ENCODE results near the gene RNF130. TPM values are rescaled to one million over a fixed set of nuclear protein-coding genes. Genes with fewer than 3 reads are reported as not detected.
"Not testable (repeated sequence)": the region's sequence is repeated elsewhere in the genome, so short reads cannot be mapped to it uniquely, and the experiment has no call there.

RNF130 gene
- total RNA-seq, 2 experiments from 2014 or later, result 10.7 to 11.5 TPM

DNA sequence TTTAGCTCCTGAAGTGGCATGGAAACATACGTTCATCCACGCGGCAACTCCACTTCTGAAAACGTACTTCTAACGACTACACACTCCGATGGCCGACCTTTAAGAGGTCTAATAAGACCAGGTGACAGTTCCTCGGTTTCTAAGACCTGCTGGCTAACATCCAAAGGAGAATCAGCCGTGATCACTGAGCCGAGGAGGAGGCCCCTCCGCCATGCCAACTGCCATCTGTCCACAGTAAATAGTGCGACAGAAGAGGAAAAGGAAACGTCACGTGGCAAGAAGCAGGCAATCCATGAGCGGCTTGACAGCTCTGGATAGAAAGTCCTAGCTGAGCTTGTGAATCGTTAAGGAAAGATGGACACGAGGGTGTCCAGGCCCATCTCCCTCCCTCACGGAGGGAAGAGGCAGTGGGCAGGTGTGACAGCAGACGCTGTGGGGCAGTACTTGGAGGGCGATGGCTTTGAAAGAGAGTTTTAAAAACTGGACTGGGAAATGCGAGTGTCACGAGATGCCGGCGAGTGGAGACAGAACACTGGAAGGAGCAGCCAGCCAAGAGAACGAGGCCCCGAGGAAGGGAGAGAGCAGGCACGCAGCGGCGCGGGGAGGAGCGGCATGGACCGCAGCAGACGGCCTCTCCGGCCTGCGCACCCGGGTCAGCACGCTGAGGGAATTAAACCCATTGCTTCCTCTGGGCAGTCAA is 97.2 kb downstream of the RNF130 start:
- Mint-ChIP-seq H3K27ac (no peak overlapping the region), H3K9me3 (no peaks in the 10 kb centered on the region), H3K36me3 (no peaks in the 10 kb centered on the region), H3K27me3 (no peaks in the 10 kb centered on the region), H3K4me3 (no peak overlapping the region), H3K4me1 (peaks cover 2% of the 10 kb centered on the region)
- ATAC-seq (ENCODE audit: low read depth) (no peak), DNase-seq (no peak)
- POLR2A ChIA-PET, result no interaction called here

DNA sequence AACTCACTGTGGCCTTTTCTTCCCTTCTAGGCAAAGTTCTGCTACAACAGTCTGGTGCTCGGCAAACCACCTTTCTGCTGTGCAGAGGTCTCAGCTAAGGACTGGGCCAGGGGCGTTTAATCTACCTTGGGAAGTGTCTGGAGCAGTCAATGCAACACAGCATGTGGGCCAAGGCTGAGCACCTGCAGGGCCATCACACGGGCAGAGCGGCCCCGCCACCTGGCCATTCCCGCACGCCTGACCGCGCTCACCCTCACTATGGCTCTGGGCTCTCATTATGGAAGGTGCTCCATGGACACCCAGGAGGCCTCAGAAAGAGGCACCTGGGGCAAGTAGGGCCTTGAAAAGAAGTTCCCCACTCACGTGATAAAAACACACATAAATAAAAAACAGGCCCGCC is 98.2 kb downstream of the RNF130 start:
- Mint-ChIP-seq H3K27ac (no peak overlapping the region), H3K4me1 (peaks cover 2% of the 10 kb centered on the region), H3K36me3 (no peaks in the 10 kb centered on the region), H3K27me3 (no peaks in the 10 kb centered on the region), H3K9me3 (no peaks in the 10 kb centered on the region), H3K4me3 (no peak overlapping the region)
- ATAC-seq (ENCODE audit: low read depth), result no peak
- POLR2A ChIA-PET, result no interaction called here
- DNase-seq, result no peak

DNA sequence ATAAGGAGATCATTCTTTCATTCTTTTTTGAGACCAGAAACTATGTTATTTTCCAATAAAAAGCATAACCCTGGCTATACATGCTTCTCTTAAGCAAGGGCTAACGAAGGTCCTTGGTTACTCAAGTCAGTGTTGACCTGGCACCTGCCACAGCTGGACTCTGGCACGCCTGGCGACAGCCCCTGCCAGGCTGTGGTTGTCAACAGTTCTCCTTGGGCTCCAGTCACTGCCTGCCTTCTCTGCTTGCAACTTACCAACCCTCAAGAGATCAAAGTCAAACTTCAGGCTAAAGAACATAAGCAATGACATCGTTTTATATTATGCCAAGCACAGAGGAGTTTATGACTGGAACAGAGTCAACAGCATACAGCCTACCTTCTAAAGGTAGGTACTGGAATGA is 102.4 kb downstream of the RNF130 start:
- H3K27ac Mint-ChIP-seq, result no peak overlapping the region
- no peak overlapping the region for H3K4me3 Mint-ChIP-seq
- ATAC-seq (ENCODE audit: low read depth) (no peak), DNase-seq (no peak)
- no peaks in the 10 kb centered on the region for H3K9me3 Mint-ChIP-seq
- POLR2A ChIA-PET, result no interaction called here
- no peaks in the 10 kb centered on the region for H3K27me3 Mint-ChIP-seq
- H3K36me3 Mint-ChIP-seq, result peaks cover 3% of the 10 kb centered on the region
- peaks cover 2% of the 10 kb centered on the region for H3K4me1 Mint-ChIP-seq

DNA sequence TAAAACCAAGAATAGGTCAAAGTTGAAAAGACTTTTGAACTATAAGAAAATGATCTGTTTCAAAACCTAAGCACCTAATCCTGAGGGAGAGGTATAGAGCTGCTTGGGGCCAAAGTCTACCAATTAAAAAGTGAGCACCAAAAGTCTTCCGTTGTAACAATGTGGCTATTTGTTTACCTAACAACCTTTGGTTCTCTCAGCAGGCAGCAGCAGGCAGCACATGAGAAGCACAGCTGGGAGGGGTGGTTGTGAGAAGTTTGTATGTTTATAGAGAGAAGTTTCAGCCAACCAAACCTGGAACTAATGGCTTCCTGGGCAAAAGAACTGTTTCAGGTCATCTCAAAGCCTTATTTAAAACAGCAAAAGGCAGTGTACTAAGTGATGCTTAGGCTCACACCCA is 104.1 kb downstream of the RNF130 start:
- no peak for DNase-seq
- POLR2A ChIA-PET, result no interaction called here
- H3K9me3 Mint-ChIP-seq, result no peaks in the 10 kb centered on the region
- ATAC-seq (ENCODE audit: low read depth), result no peak
- no peak overlapping the region for H3K4me3 Mint-ChIP-seq
- H3K36me3 Mint-ChIP-seq, result peaks cover 3% of the 10 kb centered on the region
- no peaks in the 10 kb centered on the region for H3K27me3 Mint-ChIP-seq
- peaks cover 2% of the 10 kb centered on the region for H3K4me1 Mint-ChIP-seq
- no peak overlapping the region for H3K27ac Mint-ChIP-seq

DNA sequence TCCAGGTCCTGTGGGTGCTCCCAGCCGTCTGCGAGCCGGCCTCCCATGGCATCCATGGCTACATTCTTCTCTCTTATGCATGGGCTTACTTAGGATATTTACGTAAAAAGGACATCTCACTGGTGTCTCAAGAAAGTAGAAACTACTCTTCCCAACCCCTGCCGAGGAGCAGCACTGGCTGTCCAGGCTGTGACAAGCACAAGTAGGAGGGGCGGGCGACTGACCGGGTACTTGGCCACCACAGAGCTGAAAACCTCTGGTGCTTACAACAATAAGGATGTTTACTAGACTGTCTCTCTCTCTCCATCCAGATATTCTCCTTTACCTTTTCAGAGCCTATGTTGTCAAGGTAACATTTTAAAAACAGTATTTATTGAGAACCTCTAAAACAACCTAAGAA is 107.5 kb downstream of the RNF130 start:
- peaks cover 3% of the 10 kb centered on the region for H3K36me3 Mint-ChIP-seq
- H3K4me3 Mint-ChIP-seq, result no peak overlapping the region
- H3K27ac Mint-ChIP-seq, result no peak overlapping the region
- POLR2A ChIA-PET, result no interaction called here
- H3K4me1 Mint-ChIP-seq, result no peaks in the 10 kb centered on the region
- ATAC-seq (ENCODE audit: low read depth) (no peak), DNase-seq (no peak)
- no peaks in the 10 kb centered on the region for H3K9me3 Mint-ChIP-seq
- no peaks in the 10 kb centered on the region for H3K27me3 Mint-ChIP-seq

DNA sequence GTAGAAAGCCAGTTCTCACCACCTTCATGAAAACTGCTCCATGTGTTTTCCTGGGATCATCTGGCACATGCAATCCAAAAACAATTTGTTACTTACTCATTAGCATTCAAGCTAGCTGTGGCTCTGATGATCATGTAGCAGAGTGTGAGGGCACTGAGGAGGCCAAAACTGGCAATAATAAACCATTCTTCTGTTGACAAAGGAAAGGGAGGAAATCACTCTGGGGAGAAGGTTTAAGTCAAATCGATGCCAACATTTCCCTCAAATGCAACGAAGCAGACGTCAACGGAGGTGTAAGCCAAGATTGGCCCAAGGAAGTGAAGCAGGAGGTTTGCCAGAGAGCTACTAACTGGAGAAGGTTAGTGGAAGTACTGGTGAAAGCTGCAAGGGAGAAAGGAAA is 108.2 kb downstream of the RNF130 start:
- no peaks in the 10 kb centered on the region for H3K4me1 Mint-ChIP-seq
- DNase-seq, result no peak
- H3K27ac Mint-ChIP-seq, result no peak overlapping the region
- peaks cover 3% of the 10 kb centered on the region for H3K36me3 Mint-ChIP-seq
- no peak overlapping the region for H3K4me3 Mint-ChIP-seq
- POLR2A ChIA-PET, result no interaction called here
- H3K9me3 Mint-ChIP-seq, result no peaks in the 10 kb centered on the region
- ATAC-seq (ENCODE audit: low read depth), result no peak
- H3K27me3 Mint-ChIP-seq, result no peaks in the 10 kb centered on the region

DNA sequence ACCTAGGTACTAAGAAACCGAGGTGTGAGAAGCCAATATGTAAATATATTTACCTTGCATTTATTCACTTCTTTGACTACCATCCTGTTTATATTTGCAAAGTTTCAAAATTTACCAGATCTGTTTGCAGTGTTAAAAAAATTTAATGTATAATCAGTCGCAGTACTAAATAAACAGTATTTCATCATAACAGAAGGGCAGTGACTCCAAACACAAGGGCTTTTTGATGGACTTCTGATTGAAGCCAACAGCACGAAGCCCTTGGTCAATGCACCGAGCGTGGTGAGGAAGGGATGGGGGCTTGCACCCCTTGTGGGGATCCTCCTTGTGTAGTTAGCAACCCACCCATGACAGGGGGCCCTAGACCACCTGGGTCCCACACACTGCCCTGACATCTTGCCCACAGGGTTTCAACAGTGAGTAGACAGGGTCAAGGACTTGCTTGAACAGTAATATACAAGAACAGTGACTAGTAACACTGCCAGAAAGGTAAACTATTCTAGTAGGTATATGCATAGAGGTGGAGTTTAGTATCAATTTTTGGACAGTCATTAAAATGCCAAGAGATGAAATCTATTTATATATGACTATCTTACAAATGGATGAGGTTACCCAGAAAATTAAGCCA is 111.2 kb downstream of the RNF130 start:
- H3K36me3 Mint-ChIP-seq, result no peaks in the 10 kb centered on the region
- POLR2A ChIA-PET, result no interaction called here
- H3K4me1 Mint-ChIP-seq, result no peaks in the 10 kb centered on the region
- ATAC-seq (ENCODE audit: low read depth) (no peak), DNase-seq (no peak)
- no peak overlapping the region for H3K4me3 Mint-ChIP-seq
- no peak overlapping the region for H3K27ac Mint-ChIP-seq
- no peaks in the 10 kb centered on the region for H3K27me3 Mint-ChIP-seq
- H3K9me3 Mint-ChIP-seq, result no peaks in the 10 kb centered on the region

DNA sequence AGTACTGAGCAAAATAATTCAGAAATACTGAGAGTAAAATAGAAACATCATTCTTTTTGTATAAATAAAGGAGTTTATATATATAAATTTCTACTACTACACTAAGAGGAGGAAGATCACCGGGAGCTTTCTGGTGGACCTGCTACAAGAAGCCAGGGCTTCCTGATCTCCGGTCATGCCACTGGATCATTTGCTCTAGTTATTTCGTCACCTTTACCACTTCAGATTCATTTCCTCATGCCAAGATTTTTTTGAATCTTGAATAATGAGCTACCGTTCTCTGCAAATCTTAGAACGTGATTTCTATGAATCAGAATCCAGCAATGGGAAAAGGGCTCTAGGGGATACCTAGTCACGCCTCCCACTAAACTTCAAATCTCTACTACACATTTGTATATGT is 111.9 kb downstream of the RNF130 start:
- Mint-ChIP-seq H3K4me1 (no peaks in the 10 kb centered on the region), H3K27ac (no peak overlapping the region), H3K9me3 (no peaks in the 10 kb centered on the region), H3K4me3 (no peak overlapping the region), H3K36me3 (no peaks in the 10 kb centered on the region), H3K27me3 (no peaks in the 10 kb centered on the region)
- POLR2A ChIA-PET, result no interaction called here
- DNase-seq (no peak), ATAC-seq (ENCODE audit: low read depth) (no peak)

DNA sequence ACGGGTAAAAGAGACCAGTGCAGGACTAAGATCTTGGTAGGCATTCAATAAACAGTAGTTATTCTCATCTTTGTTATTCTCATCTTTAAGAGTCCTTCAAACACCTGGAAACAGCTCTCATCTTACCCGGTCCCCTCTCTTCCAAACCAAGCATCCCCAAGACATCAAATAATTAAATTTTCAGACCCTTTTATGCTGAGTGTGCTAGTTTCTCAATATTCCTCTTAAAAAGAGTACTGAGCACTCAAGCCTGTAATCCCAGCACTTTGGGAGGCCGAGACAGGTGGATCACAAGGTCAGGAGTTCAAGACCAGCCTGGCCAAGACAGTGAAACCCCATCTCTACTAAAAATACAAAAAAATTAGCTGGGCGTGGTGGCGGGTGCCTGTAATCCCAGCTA is 112.4 kb downstream of the RNF130 start:
- H3K9me3 Mint-ChIP-seq; ATAC-seq (ENCODE audit: low read depth); POLR2A ChIA-PET; H3K27me3 Mint-ChIP-seq; H3K4me3 Mint-ChIP-seq; H3K27ac Mint-ChIP-seq; H3K4me1 Mint-ChIP-seq; DNase-seq; H3K36me3 Mint-ChIP-seq: not testable (repeated sequence)

DNA sequence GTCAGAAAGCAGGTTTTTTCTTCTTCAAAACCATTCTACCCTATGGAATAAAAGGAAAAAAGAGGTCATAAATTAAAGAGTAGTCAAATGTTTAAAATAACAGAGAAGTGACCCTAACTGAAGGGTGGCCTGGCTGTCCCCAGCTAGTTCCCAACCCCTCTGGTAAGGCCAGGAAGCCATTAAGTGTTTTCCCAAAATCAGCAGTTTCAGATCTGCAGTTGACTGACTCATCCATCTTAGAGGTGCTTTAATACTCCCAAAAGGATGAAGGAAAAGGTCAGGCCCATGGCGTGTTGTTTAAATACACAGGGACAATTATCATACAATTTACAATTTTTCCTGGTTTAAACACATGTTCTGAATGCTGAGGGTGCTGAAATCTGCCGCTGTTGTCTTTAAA is 115.9 kb downstream of the RNF130 start:
- Mint-ChIP-seq H3K4me1 (no peaks in the 10 kb centered on the region), H3K4me3 (no peak overlapping the region), H3K36me3 (peaks cover 2% of the 10 kb centered on the region), H3K27ac (no peak overlapping the region), H3K9me3 (no peaks in the 10 kb centered on the region), H3K27me3 (no peaks in the 10 kb centered on the region)
- ATAC-seq (ENCODE audit: low read depth) (no peak), DNase-seq (no peak)
- POLR2A ChIA-PET, result no interaction called here

DNA sequence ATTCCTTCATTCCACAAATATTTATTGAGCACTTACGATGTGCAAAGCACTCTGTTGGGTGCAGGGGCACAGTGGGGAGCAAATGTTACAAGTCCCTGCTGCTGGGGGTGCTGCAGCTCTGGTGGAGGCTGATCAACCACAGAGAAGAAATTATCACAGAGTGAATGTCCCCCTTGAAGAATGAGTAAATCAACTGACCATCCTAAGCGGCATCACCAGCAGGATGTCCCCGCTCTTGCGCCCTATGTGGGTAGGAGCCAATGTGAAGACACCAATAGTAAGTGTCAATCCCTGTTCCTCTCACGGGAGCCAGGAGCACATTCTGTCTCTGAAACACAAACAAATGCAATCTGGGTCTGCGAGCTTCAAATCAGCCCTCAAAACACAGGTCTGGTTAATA is 116.5 kb downstream of the RNF130 start:
- no peaks in the 10 kb centered on the region for H3K27me3 Mint-ChIP-seq
- POLR2A ChIA-PET, result no interaction called here
- no peak overlapping the region for H3K4me3 Mint-ChIP-seq
- H3K9me3 Mint-ChIP-seq, result no peaks in the 10 kb centered on the region
- no peak overlapping the region for H3K27ac Mint-ChIP-seq
- peaks cover 3% of the 10 kb centered on the region for H3K36me3 Mint-ChIP-seq
- ATAC-seq (ENCODE audit: low read depth) (no peak), DNase-seq (no peak)
- no peaks in the 10 kb centered on the region for H3K4me1 Mint-ChIP-seq

DNA sequence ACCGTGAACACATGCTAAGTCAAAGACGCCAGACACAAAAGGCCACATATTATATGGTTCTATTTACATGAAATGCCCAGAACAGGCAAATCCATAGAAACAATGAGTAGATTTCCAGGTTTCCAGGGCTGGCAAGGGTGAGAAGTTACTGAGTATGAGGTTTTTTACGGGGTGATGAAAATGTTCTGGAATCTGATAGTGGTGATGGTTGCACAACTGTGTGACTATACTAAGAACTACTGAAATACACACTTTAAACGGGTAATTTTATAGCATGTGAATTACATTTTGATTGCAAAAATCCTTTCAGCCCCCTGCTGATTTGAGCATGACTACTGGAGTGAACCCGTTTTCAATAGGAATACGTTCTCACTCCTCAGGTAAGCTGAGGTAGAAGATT is 117.1 kb downstream of the RNF130 start:
- H3K27ac Mint-ChIP-seq, result no peak overlapping the region
- H3K27me3 Mint-ChIP-seq, result no peaks in the 10 kb centered on the region
- no peaks in the 10 kb centered on the region for H3K4me1 Mint-ChIP-seq
- POLR2A ChIA-PET, result no interaction called here
- no peak for DNase-seq
- no peaks in the 10 kb centered on the region for H3K9me3 Mint-ChIP-seq
- H3K36me3 Mint-ChIP-seq, result peaks cover 3% of the 10 kb centered on the region
- no peak overlapping the region for H3K4me3 Mint-ChIP-seq
- ATAC-seq (ENCODE audit: low read depth), result no peak

DNA sequence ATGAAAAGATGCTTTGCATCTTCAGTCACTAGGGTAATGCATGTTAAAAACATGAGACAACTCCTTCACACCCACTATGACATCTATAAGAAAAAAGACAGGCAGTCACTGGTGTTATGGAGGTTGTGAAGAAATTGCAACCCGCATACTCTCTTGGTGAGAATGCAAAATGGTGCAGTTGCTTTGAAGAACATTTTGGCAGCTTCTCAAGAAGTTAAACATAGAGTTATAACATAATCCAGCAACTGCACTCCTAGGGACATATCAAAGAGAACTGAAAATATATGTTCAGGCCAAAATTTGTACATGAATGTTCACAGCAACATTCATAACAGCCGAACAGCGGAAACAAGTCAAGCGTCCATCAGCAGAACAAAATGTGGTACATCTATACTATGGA is 117.6 kb downstream of the RNF130 start:
- ATAC-seq (ENCODE audit: low read depth), result no peak
- no peak overlapping the region for H3K4me3 Mint-ChIP-seq
- H3K9me3 Mint-ChIP-seq, result no peaks in the 10 kb centered on the region
- no peaks in the 10 kb centered on the region for H3K27me3 Mint-ChIP-seq
- DNase-seq, result no peak
- POLR2A ChIA-PET, result no interaction called here
- H3K36me3 Mint-ChIP-seq, result peaks cover 3% of the 10 kb centered on the region
- H3K27ac Mint-ChIP-seq, result no peak overlapping the region
- H3K4me1 Mint-ChIP-seq, result no peaks in the 10 kb centered on the region

DNA sequence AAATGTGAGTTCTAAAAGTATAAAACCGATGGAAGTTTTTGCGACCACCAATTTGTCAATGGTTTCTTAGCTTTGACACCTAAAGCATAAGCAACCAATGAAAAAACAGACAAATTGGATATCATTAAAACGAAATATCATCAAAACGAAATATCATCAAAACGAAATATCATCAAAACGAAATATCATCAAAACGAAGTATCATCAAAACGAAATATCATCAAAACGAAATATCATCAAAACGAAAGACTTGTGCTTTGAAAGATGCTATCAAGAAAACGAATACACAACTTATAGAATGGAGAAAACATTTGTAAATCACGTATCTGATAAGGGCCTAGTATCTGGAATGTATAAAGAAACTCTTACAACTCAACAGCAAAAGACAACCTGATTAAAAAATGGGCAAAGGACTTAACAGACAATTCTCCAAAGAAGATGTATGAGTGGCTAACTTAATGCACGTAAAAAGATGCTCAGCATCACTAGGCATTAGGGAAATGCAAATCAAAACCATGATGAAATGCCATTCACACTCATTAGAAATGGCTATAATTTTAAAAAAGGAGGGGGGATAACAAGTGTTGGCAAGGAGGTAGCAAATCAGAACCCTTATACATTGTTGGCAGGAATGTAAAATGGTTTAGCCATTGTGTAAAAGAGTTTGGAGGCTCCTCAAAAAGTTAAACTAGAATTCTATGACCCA is 134.4 kb downstream of the RNF130 start:
- Mint-ChIP-seq H3K27ac (no peak overlapping the region), H3K4me3 (no peak overlapping the region), H3K4me1 (no peaks in the 10 kb centered on the region), H3K27me3 (peaks cover 13% of the 10 kb centered on the region), H3K36me3 (no peaks in the 10 kb centered on the region), H3K9me3 (no peaks in the 10 kb centered on the region)
- DNase-seq (no peak), ATAC-seq (ENCODE audit: low read depth) (no peak)
- POLR2A ChIA-PET, result no interaction called here

Measured in activated naive CD8-positive, alpha-beta T cell treated with anti-CD3 and anti-CD28 coated beads, Interleukin-2, amount 10 ng/mL, durations not matched to agents 7 days and 5 days (primary cell).